H1 (cell line): ENCODE results near the gene UNC119. TPM values are rescaled to one million over a fixed set of nuclear protein-coding genes. Genes with fewer than 3 reads are reported as not detected.

ENCODE experiments used
- KDM1A ChIP-seq: fragments of 200-600, 300-600 bp; sonication (generic); IDR thresholded peaks from 2 replicates; pipeline ENCODE4 v1.7.1; 2016; ENCODE audit warnings: mild to moderate bottlenecking, low read length, borderline replicate concordance
- RNF2 ChIP-seq: fragments of 200-900, 300-1000 bp; sonication (generic); IDR thresholded peaks from 2 replicates; pipeline ENCODE4 v1.7.1; 2016; ENCODE audit warnings: borderline replicate concordance, low read depth, mild to moderate bottlenecking, antibody characterized with exemption, low read length; ENCODE audit not compliant: poor library complexity, severe bottlenecking; ENCODE audit errors: missing control alignments
- SIN3A ChIP-seq, 2 experiments: IDR thresholded peaks in 1 of 2; conservative IDR thresholded peaks in 1 of 2; 2 replicates each; pipeline ENCODE4 v1.6.1; 2011 to 2012; ENCODE audit warnings: low read length in 2 of 2, improper control_type of control experiment in 1 of 2, low read depth in 1 of 2, mild to moderate bottlenecking in 1 of 2
- polyA plus RNA-seq, 7 experiments: library from polyadenylated mRNA; depleted of rRNA in 3 of 7; stranded (reverse) in 5 of 7; unstranded in 2 of 7; fragments of >200 nt in 5 of 7; fragments of 200-250 nt in 2 of 7; gene quantifications; 1 replicate in 5 of 7; 2 replicates in 1 of 7; 4 replicates in 1 of 7; pipeline versions ENCODE4 v1.2.1 to v1.2.3, GENCODE V29; 2011 to 2013; ENCODE audit warnings: missing spikeins in 2 of 7, mixed read lengths in 2 of 7
- total RNA-seq: library from RNA; stranded (reverse); fragmentation: NEBNext Ultra II Directional; extraction: Animal tissue kit (Norgen Biotek cat#: 25700); gene quantifications from 2 replicates; pipeline ENCODE4 v1.2.1, GENCODE V29; 2021

The UNC119 gene
- total and polyA plus RNA-seq, 2 of the 8 experiments (the other 6 are each of a cell fraction or from before 2014, with no cell fraction given) = 43.5 to 94.4 TPM

GRCh38 chr17:28573040-28573380 is 20.6 kb upstream of the UNC119 start (continued):
- TF ChIP-seq SIN3A (conservative IDR thresholded peaks at IDR 0.05 in 1 of 2, IDR thresholded peaks at IDR 0.05 in 1 of 2; ENCODE audit: low read depth in 1 of 2, low read length in 2 of 2) (no peak), RNF2 (no peak), KDM1A (no peak)
